ENCODE results near the gene IL2RG. TPM values are rescaled to one million over a fixed set of nuclear protein-coding genes. Genes with fewer than 3 reads are reported as not detected.

Gene IL2RG
- total RNA-seq, 4 donors from 2014 or later: 4.6 to 12.2 (median 5.5) TPM

DNA sequence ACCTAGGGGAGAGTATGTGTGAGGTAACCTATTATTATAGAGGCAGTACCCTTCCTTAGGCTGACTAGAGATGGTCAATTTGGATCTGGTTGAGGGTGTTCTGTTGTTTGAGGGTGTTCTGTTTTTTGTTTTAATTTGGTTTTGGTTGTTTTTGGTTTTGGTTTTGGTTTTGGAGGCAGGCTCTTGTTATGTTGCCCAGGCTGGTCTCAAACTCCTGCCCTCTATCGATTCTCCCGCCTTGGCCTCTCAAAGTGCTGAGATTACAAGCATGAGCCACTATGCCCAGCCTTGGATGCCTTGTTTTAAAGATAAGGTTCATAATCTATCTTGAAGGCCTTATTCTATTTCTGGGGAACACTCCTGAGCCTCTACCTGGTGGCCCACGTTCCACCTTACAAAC, 5.7 kb downstream of the IL2RG start:
- DNase-seq (ENCODE audit: low spot score in 2 of 2): no peak
- Histone ChIP-seq H3K9me3 (no peaks in the 10 kb centered on the region), H3K36me3 (no peaks in the 10 kb centered on the region), H3K27ac (no peak overlapping the region), H3K4me3 (no peak overlapping the region), H3K27me3 (no peaks in the 10 kb centered on the region), H3K4me1 (peaks cover 0 to 21% (median 3%) of the 10 kb centered on the region in 4 donors)
- 84 to 100% methylated on average over 3 of the region's 3 CpGs for WGBS, 2 donors
- TF ChIP-seq, protein P1, sequence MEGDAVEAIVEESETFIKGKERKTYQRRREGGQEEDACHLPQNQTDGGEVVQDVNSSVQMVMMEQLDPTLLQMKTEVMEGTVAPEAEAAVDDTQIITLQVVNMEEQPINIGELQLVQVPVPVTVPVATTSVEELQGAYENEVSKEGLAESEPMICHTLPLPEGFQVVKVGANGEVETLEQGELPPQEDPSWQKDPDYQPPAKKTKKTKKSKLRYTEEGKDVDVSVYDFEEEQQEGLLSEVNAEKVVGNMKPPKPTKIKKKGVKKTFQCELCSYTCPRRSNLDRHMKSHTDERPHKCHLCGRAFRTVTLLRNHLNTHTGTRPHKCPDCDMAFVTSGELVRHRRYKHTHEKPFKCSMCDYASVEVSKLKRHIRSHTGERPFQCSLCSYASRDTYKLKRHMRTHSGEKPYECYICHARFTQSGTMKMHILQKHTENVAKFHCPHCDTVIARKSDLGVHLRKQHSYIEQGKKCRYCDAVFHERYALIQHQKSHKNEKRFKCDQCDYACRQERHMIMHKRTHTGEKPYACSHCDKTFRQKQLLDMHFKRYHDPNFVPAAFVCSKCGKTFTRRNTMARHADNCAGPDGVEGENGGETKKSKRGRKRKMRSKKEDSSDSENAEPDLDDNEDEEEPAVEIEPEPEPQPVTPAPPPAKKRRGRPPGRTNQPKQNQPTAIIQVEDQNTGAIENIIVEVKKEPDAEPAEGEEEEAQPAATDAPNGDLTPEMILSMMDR (IDR thresholded peaks at IDR 0.05): no peak
- TF ChIP-seq EP300 (IDR thresholded peaks at IDR 0.05) (no peak), POLR2A (IDR thresholded peaks at IDR 0.05) (no peak)

DNA sequence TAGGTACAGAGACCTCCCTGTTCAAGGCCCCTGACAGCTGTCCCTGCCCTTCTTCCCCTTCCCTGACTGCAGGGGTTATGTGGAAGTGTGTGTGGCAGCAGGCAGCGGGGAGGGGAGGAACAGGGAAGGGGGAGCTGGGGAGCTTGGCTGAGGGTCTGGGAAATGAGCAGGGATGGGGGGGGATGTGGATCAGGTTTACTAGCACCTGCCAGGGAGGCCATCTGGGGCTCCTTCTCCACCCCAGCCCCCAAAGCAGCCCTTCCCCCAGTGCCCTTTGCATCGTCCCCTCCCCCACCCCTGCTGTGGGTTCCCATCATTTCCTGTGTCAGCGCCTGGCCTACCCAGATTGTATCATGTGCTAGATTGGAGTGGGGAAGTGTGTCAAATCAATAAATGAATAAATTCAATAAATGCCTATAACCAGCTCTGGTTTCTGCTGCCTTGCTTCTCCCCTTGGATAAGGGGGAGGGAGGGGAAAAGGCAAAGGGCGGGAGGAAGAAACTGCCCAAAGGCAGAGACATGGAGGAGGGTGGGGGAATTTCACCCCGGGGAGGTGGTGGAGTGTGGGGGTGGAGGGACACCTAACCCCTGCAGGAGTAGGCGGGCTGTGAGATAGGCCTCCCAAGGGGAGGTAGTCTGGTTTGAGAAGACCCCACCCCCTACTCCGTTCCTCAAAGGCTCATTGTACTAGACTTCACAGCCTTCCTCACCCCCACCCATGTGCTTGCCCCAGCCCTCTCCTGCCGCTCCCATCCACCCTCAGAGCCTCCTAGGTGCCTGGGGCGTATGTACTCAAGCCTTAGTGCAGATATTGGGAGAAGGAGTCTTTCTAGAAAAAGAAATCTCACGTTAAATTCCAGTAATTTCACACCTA, 8.0 kb downstream of the IL2RG start:
- no peak overlapping the region for H3K4me3 ChIP-seq
- H3K4me1 ChIP-seq: peaks cover 0 to 27% (median 3%) of the 10 kb centered on the region in 4 donors
- H3K27ac ChIP-seq: peak overlapping the region in 3 of 4 donors; percentile 71 to 82 (median 74)
- no peaks in the 10 kb centered on the region for H3K9me3 ChIP-seq
- no peaks in the 10 kb centered on the region for H3K27me3 ChIP-seq
- TF ChIP-seq POLR2A (IDR thresholded peaks at IDR 0.05) (no peak), EP300 (IDR thresholded peaks at IDR 0.05) (no peak)
- TF ChIP-seq, protein P1 (IDR thresholded peaks at IDR 0.05): no peak
- H3K36me3 ChIP-seq: no peaks in the 10 kb centered on the region
- DNase-seq (ENCODE audit: low spot score in 2 of 2): no peak
- 12 to 30% methylated on average over 6 to 10 of the region's 10 CpGs for WGBS, 2 donors

DNA sequence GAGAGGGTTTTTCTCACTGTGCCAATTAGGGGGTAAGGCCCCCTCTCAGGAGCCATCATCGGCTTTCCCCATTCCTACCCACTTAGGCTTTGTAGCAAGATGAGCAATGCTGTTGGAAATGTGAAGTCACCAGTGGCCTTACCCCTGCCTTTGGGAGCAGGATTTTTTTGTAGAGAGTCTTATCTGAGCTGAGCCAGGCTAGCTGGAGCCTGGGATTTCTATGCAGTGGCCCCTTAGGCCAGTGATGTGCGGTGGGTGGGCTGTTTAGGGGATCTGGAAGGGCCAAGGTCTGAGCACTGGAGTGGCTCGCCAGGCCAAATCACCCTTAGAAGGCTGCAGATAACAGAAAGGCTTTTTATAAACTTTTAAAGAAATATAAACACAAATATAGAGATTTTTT, 9.1 kb downstream of the IL2RG start:
- Histone ChIP-seq H3K9me3 (no peaks in the 10 kb centered on the region), H3K36me3 (no peaks in the 10 kb centered on the region), H3K27me3 (no peaks in the 10 kb centered on the region), H3K4me3 (no peak overlapping the region), H3K27ac (no peak overlapping the region), H3K4me1 (peaks cover 0 to 38% (median 4%) of the 10 kb centered on the region in 4 donors)
- DNase-seq (ENCODE audit: low spot score in 2 of 2): no peak
- 51 to 68% methylated on average over 3 of the region's 3 CpGs for WGBS, 2 donors
- TF ChIP-seq, protein P1 (IDR thresholded peaks at IDR 0.05): no peak
- TF ChIP-seq POLR2A (IDR thresholded peaks at IDR 0.05) (no peak), EP300 (IDR thresholded peaks at IDR 0.05) (no peak)

DNA sequence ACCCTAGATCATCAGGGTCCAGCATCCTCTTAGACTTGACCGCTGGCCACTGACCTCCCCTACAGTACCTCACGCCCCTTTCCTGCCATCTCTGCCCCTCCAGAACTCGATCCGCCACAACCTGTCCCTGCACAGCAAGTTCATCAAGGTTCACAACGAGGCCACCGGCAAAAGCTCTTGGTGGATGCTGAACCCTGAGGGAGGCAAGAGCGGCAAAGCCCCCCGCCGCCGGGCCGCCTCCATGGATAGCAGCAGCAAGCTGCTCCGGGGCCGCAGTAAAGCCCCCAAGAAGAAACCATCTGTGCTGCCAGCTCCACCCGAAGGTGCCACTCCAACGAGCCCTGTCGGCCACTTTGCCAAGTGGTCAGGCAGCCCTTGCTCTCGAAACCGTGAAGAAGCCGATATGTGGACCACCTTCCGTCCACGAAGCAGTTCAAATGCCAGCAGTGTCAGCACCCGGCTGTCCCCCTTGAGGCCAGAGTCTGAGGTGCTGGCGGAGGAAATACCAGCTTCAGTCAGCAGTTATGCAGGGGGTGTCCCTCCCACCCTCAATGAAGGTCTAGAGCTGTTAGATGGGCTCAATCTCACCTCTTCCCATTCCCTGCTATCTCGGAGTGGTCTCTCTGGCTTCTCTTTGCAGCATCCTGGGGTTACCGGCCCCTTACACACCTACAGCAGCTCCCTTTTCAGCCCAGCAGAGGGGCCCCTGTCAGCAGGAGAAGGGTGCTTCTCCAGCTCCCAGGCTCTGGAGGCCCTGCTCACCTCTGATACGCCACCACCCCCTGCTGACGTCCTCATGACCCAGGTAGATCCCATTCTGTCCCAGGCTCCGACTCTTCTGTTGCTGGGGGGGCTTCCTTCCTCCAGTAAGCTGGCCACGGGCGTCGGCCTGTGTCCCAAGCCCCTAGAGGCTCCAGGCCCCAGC, 10.5 kb downstream of the IL2RG start:
- no peak for DNase-seq (ENCODE audit: low spot score in 2 of 2)
- no peaks in the 10 kb centered on the region for H3K9me3 ChIP-seq
- no peak for TF ChIP-seq EP300 (IDR thresholded peaks at IDR 0.05)
- TF ChIP-seq POLR2A (IDR thresholded peaks at IDR 0.05): no peak
- TF ChIP-seq, protein P1 (IDR thresholded peaks at IDR 0.05): no peak
- no peaks in the 10 kb centered on the region for H3K36me3 ChIP-seq
- WGBS, 2 donors: 72 to 76% methylated on average over 15 to 31 of the region's 31 CpGs
- H3K27me3 ChIP-seq: no peaks in the 10 kb centered on the region
- H3K4me1 ChIP-seq: peaks cover 0 to 43% (median 6%) of the 10 kb centered on the region in 4 donors
- no peak overlapping the region for H3K4me3 ChIP-seq
- H3K27ac ChIP-seq: no peak overlapping the region
